Stimulated activated naive B cell treated with anti-CD40 and anti-IgM and Interleukin-4, amounts not matched to agents 10 μg/mL and 1 μg/mL and 100 μg/mL, for 72 hours (primary cell): Measurements from ENCODE around the gene SEMA3C.
A peak's percentile ranks its signal among the peaks of the same experiment; 100 is the strongest.

Experiments
- ATAC-seq, 2 donors: fragments of 150-1000 bp; cut with Tn5 transposase; replicated peaks; 2 replicates each; pipeline ENCODE4 v1.10.0; 2021; ENCODE audit warnings: moderate library complexity in 1 of 2
- DNase-seq: peaks from one replicate; pipeline ENCODE4 v3.0.0; 2021
- H3K27ac Mint-ChIP-seq: one replicate; pipeline ENCODE4 v1.8.0; 2022; ENCODE audit warnings: mild to moderate bottlenecking, mixed read lengths
- H3K27me3 Mint-ChIP-seq, 2 donors: one replicate each; pipeline ENCODE4 v1.8.0; 2022; ENCODE audit warnings: mixed read lengths in 2 of 2
- H3K36me3 Mint-ChIP-seq, 2 donors: one replicate each; pipeline ENCODE4 v1.8.0; 2022; ENCODE audit warnings: mixed read lengths in 2 of 2, mild to moderate bottlenecking in 1 of 2
- H3K4me1 Mint-ChIP-seq, 2 donors: one replicate each; pipeline ENCODE4 v1.8.0; 2022; ENCODE audit warnings: mixed read lengths in 2 of 2, mild to moderate bottlenecking in 1 of 2
- H3K4me3 Mint-ChIP-seq, 2 donors: one replicate each; pipeline ENCODE4 v1.8.0; 2022; ENCODE audit warnings: mild to moderate bottlenecking in 2 of 2, mixed read lengths in 2 of 2, moderate library complexity in 1 of 2
- H3K9me3 Mint-ChIP-seq, 2 donors: one replicate each; pipeline ENCODE4 v1.8.0; 2022; ENCODE audit warnings: mixed read lengths in 2 of 2, mild to moderate bottlenecking in 1 of 2

Gene SEMA3C

DNA sequence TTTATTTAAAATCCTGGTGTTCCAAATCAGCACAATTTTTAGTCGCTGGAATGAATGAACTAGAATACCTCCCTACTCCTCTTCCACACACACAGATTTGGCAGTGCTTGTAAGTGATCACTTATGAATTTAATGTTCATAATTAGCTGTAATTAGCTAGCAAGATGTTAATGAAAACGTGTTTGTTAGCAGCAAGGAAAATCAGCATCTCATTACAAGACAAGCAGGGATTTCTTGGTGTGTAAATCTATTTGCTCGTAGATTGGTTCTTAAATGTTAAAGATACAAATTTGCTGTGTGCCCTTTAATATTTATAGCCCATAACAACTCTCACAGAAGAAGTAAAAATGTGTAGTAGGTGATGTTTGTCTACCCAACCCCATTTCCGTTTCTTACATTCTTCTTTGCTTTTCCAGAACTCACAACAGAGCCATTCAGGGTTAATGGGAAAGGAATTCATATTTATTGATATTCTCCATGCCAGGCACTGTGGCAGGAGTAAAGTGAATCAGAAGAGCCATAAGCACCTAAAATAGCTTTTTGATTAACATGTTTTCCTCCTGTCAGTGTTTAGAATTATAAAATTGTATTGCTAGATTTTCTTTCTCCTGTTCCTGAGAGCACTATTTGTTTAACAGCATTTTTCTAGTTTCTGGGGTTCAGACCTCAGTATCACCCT lies 49.6 kb downstream of the SEMA3C start:
- ATAC-seq (no peak), DNase-seq (no peak)
- H3K4me3 Mint-ChIP-seq: no peak overlapping the region
- H3K4me1 Mint-ChIP-seq: no peaks in the 10 kb centered on the region
- H3K9me3 Mint-ChIP-seq: no peaks in the 10 kb centered on the region
- H3K36me3 Mint-ChIP-seq: no peaks in the 10 kb centered on the region
- no peak overlapping the region for H3K27ac Mint-ChIP-seq
- no peaks in the 10 kb centered on the region for H3K27me3 Mint-ChIP-seq

GRCh38 chr7:80868566-80868965 lies 50.3 kb downstream of the SEMA3C start:
- no peaks in the 10 kb centered on the region for H3K36me3 Mint-ChIP-seq
- ATAC-seq (no peak), DNase-seq (no peak)
- no peak overlapping the region for H3K27ac Mint-ChIP-seq
- H3K4me1 Mint-ChIP-seq: no peaks in the 10 kb centered on the region
- H3K9me3 Mint-ChIP-seq: no peaks in the 10 kb centered on the region
- H3K4me3 Mint-ChIP-seq: no peak overlapping the region
- H3K27me3 Mint-ChIP-seq: no peaks in the 10 kb centered on the region

- no peak overlapping the region for H3K27ac Mint-ChIP-seq
- peaks cover 7 to 10% of the 10 kb centered on the region in 2 donors for H3K9me3 Mint-ChIP-seq
- H3K4me3 Mint-ChIP-seq: no peak overlapping the region
- DNase-seq (no peak), ATAC-seq (no peak)
- no peaks in the 10 kb centered on the region for H3K27me3 Mint-ChIP-seq
- H3K36me3 Mint-ChIP-seq: no peaks in the 10 kb centered on the region
- peaks cover 0 to 1% of the 10 kb centered on the region in 2 donors for H3K4me1 Mint-ChIP-seq
These were observed 58.3 kb downstream of the SEMA3C start for GRCh38 chr7:80860554-80860953.

- H3K4me3 Mint-ChIP-seq: no peak overlapping the region
- peaks cover 0 to 1% of the 10 kb centered on the region in 2 donors for H3K4me1 Mint-ChIP-seq
- DNase-seq: no peak
- no peak overlapping the region for H3K27ac Mint-ChIP-seq
- H3K27me3 Mint-ChIP-seq: no peaks in the 10 kb centered on the region
- H3K36me3 Mint-ChIP-seq: no peaks in the 10 kb centered on the region
- ATAC-seq: no peak
- H3K9me3 Mint-ChIP-seq: peaks cover 7 to 10% of the 10 kb centered on the region in 2 donors
These were observed 59.4 kb downstream of the SEMA3C start for GRCh38 chr7:80859272-80859970.

DNA sequence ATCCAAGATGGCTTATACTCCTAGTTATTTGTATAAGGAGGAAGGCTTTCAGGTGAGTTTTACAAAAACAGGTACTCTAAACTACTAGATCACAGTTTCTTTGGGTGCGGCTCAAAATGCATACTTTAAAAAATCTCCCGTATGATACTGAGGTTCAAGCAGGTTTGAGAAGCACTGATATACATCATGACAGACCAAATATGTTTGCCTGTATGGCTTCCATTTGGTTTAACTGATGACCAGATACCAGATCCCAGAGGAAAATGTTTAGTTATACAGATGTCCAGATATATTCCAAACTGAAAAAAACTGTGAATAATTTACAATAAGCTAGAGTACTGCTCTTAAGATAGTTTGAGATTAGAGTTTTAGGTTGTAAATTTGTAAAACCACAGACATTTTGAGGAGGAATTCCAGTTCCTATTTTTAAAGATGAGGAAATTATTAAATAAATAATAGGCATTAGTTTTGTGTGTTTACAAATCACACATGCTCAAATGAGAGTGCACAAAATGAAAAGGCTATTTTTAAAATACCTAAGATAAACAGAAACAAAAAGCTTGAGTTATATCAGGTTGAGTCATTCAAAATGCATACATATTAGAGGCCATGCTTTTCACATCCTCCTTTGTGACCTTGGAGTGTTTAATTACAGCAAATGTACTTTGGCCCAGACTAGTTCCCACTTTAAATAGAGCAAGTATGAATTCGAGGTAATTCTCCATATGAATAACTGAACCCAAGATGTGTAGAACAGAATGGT lies 60.5 kb downstream of the SEMA3C start:
- Mint-ChIP-seq H3K4me3 (no peak overlapping the region), H3K4me1 (peaks cover 0 to 1% of the 10 kb centered on the region in 2 donors), H3K9me3 (peaks cover 7 to 10% of the 10 kb centered on the region in 2 donors), H3K27me3 (no peaks in the 10 kb centered on the region), H3K36me3 (no peaks in the 10 kb centered on the region), H3K27ac (no peak overlapping the region)
- ATAC-seq (peak; percentile 69 to 74), DNase-seq (no peak)

GRCh38 chr7:80856769-80857168 lies 62.1 kb downstream of the SEMA3C start:
- ATAC-seq: no peak
- no peak overlapping the region for H3K4me3 Mint-ChIP-seq
- no peak for DNase-seq
- H3K36me3 Mint-ChIP-seq: no peaks in the 10 kb centered on the region
- peaks cover 0 to 1% of the 10 kb centered on the region in 2 donors for H3K4me1 Mint-ChIP-seq
- H3K27me3 Mint-ChIP-seq: no peaks in the 10 kb centered on the region
- peaks cover under 1% of the 10 kb centered on the region in 2 donors for H3K9me3 Mint-ChIP-seq
- H3K27ac Mint-ChIP-seq: no peak overlapping the region

- H3K9me3 Mint-ChIP-seq: no peaks in the 10 kb centered on the region
- DNase-seq (no peak), ATAC-seq (no peak)
- H3K4me1 Mint-ChIP-seq: no peaks in the 10 kb centered on the region
- no peaks in the 10 kb centered on the region for H3K36me3 Mint-ChIP-seq
- H3K27ac Mint-ChIP-seq: no peak overlapping the region
- H3K27me3 Mint-ChIP-seq: no peaks in the 10 kb centered on the region
- H3K4me3 Mint-ChIP-seq: no peak overlapping the region
These were observed 66.9 kb downstream of the SEMA3C start for GRCh38 chr7:80851896-80852476.

DNA sequence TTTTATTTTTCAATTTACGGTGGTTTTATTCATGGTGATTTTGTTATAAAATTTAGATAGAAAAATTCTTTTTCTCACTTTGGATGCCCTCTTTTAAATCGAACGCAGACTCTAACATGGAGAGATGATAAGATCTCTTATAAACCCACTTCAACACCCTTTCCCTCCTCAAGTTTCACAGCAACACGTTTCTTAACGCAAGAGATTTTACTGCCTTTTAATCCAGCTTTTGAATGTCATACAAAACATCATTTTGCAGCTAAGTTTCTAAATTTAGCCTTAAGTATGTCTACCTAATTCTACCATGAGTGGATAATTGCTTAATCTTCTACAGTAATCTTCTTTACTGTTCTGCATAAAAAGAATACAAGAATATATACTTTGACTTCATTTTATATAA lies 70.0 kb downstream of the SEMA3C start:
- peaks cover 0 to 3% of the 10 kb centered on the region in 2 donors for H3K9me3 Mint-ChIP-seq
- no peak for DNase-seq
- no peak overlapping the region for H3K4me3 Mint-ChIP-seq
- H3K27me3 Mint-ChIP-seq: no peaks in the 10 kb centered on the region
- H3K4me1 Mint-ChIP-seq: no peaks in the 10 kb centered on the region
- no peak for ATAC-seq
- no peaks in the 10 kb centered on the region for H3K36me3 Mint-ChIP-seq
- H3K27ac Mint-ChIP-seq: no peak overlapping the region

DNA sequence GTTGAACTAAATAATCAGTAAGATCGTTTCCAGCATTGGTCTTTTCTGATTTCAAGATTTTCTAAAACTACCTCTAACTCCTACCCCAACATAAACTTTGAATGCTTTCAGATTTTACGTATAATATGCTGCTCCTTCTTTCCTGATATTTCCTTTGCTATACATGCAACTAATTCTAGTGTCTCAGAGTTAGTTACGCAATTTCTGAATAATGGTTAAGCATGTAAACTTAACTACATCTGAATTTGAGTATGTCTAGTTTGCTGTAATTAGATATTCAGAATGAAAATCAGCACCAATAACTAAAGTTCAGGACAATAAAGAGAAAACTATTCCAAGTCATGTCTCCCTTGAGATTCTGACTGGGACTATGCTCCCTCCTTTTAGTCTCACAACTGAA lies 71.0 kb downstream of the SEMA3C start:
- DNase-seq: no peak
- no peak overlapping the region for H3K4me3 Mint-ChIP-seq

GRCh38 chr7:80847027-80847426 lies 71.8 kb downstream of the SEMA3C start:
- no peaks in the 10 kb centered on the region for H3K4me1 Mint-ChIP-seq
- H3K9me3 Mint-ChIP-seq: peaks cover 0 to 3% of the 10 kb centered on the region in 2 donors
- ATAC-seq (no peak), DNase-seq (no peak)
- H3K27ac Mint-ChIP-seq: no peak overlapping the region
- no peak overlapping the region for H3K4me3 Mint-ChIP-seq
- H3K27me3 Mint-ChIP-seq: no peaks in the 10 kb centered on the region
- H3K36me3 Mint-ChIP-seq: no peaks in the 10 kb centered on the region

More for the DNA sequence above, 71.0 kb downstream of the SEMA3C start:
- Mint-ChIP-seq H3K27me3 (no peaks in the 10 kb centered on the region), H3K27ac (no peak overlapping the region), H3K9me3 (peaks cover 0 to 3% of the 10 kb centered on the region in 2 donors), H3K4me1 (no peaks in the 10 kb centered on the region), H3K36me3 (no peaks in the 10 kb centered on the region)
- no peak for ATAC-seq

- Mint-ChIP-seq H3K27me3 (no peaks in the 10 kb centered on the region), H3K36me3 (no peaks in the 10 kb centered on the region)
- ATAC-seq: no peak
These were observed 73.9 kb downstream of the SEMA3C start for GRCh38 chr7:80844916-80845315.

GRCh38 chr7:80843018-80843677 lies 75.7 kb downstream of the SEMA3C start:
- Mint-ChIP-seq H3K27ac (no peak overlapping the region), H3K27me3 (no peaks in the 10 kb centered on the region), H3K4me3 (no peak overlapping the region), H3K36me3 (no peaks in the 10 kb centered on the region), H3K4me1 (no peaks in the 10 kb centered on the region), H3K9me3 (peaks cover 0 to 3% of the 10 kb centered on the region in 2 donors)
- no peak for DNase-seq
- ATAC-seq: no peak

More at GRCh38 chr7:80844916-80845315, 73.9 kb downstream of the SEMA3C start:
- Mint-ChIP-seq H3K4me3 (no peak overlapping the region), H3K4me1 (no peaks in the 10 kb centered on the region), H3K27ac (no peak overlapping the region), H3K9me3 (peaks cover 0 to 3% of the 10 kb centered on the region in 2 donors)
- DNase-seq: no peak

GRCh38 chr7:80842022-80842790 lies 76.6 kb downstream of the SEMA3C start:
- ATAC-seq (no peak), DNase-seq (no peak)
- Mint-ChIP-seq H3K27ac (no peak overlapping the region), H3K4me1 (no peaks in the 10 kb centered on the region), H3K27me3 (no peaks in the 10 kb centered on the region), H3K9me3 (peaks cover 0 to 3% of the 10 kb centered on the region in 2 donors), H3K4me3 (no peak overlapping the region), H3K36me3 (no peaks in the 10 kb centered on the region)
